Neural cell (in vitro differentiated cells): ENCODE results near the gene GRID1.

Experiments
- CTCF ChIP-seq: fragments of 450-650 bp; IDR thresholded peaks from 2 replicates; pipeline ENCODE4 v1.5.1; 2014; ENCODE audit warnings: antibody characterized with exemption, mild to moderate bottlenecking, moderate library complexity; ENCODE audit not compliant: poor library complexity, severe bottlenecking
- RAD21 ChIP-seq: fragments of 450-650 bp; conservative IDR thresholded peaks from 2 replicates; pipeline ENCODE4 v1.6.1; 2014; ENCODE audit warnings: antibody characterized with exemption, mild to moderate bottlenecking, moderate library complexity

DNA sequence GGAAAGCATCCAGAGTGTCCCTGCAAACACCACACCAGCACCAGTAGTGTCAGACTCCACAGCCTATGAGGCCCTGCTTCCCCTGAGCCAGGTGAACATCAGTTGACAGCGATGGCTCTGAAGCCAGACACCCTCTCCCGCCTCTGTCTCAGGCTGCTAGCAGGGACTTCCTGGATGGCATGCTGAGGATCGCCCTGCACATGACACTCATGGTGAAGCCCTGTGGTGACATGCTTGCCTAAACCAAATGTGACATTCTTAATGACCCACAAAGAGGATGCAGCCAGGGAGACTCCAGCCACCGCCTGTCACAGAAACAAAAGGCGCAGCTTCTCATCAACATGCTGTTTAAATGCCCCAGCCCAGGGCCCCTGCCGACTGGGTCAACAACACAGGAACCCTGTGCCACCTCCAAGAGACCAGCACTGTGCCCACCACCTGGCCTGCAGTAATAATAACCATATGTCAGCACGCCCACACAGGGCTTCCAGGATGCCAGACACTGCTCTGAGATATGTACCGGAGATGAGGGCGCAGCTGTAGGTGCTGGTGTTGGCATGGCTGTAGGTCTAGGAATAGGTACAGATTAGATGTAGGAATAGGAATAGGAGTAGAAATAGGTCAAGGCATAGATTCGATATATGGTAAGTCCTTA, 81.3 kb downstream of the GRID1 start:
- TF ChIP-seq CTCF, result no peak
- no peak for TF ChIP-seq RAD21
